HT-29 (cell line): ENCODE data around the gene ZNF160. TPM values are rescaled to one million over a fixed set of nuclear protein-coding genes. Genes with fewer than 3 reads are reported as not detected.

ENCODE experiments used
- total RNA-seq: library from RNA; depleted of rRNA; stranded (reverse); fragments of >200 nt; shearing (Covaris generic); gene quantifications from 2 replicates; pipeline ENCODE4 v1.2.3, GENCODE V29; 2014; rRNA removed

ZNF160 gene
- total RNA-seq, 1 experiment from 2014 or later: 14.9 TPM

Other genes with a start within 250 kb of the ZNF160 start
- 30.4 and 31.0 TPM in 2 replicates for gene ZNF468, start 245.8 kb downstream of the ZNF160 start, total RNA-seq
- gene ZNF320, start 205.8 kb downstream of the ZNF160 start, total RNA-seq: 6.0 and 8.5 TPM in 2 replicates
- 8.2 and 10.0 TPM in 2 replicates for gene ZNF888, start 180.0 kb downstream of the ZNF160 start, total RNA-seq
- 8.9 and 12.3 TPM in 2 replicates for gene ZNF816, start 140.5 kb downstream of the ZNF160 start, total RNA-seq
- not detected in 2 replicates for gene ERVV-1, start 89.5 kb downstream of the ZNF160 start, total RNA-seq
- gene ERVV-2, start 58.7 kb downstream of the ZNF160 start, total RNA-seq: not detected in 2 replicates
- not detected in 2 replicates for gene ZNF415, start 29.5 kb upstream of the ZNF160 start, total RNA-seq
- not detected in 2 replicates for gene ZNF347, start 55.6 kb upstream of the ZNF160 start, total RNA-seq
- not detected in 2 replicates for gene ZNF665, start 89.9 kb upstream of the ZNF160 start, total RNA-seq
- not detected in 2 replicates for gene ZNF677, start 151.5 kb upstream of the ZNF160 start, total RNA-seq
- gene VN1R2, start 154.9 kb upstream of the ZNF160 start, total RNA-seq: not detected in 2 replicates
- gene VN1R4, start 164.3 kb upstream of the ZNF160 start, total RNA-seq: not detected in 2 replicates
- 2.8 and 2.9 TPM in 2 replicates for gene ZNF845, start 230.3 kb upstream of the ZNF160 start, total RNA-seq